Colonic mucosa (tissue), 4 donors: ENCODE data around the gene GMPPB. TPM values are rescaled to one million over a fixed set of nuclear protein-coding genes. Genes with fewer than 3 reads are reported as not detected.

Source experiments
- DNase-seq: peaks from one replicate; pipeline ENCODE4 v3.0.0-alpha.2; 2020
- H3K27ac ChIP-seq: fragments of 200-600 bp; one replicate; pipeline ENCODE4 v1.8.0; 2021
- H3K27me3 ChIP-seq: fragments of 200-600 bp; one replicate; pipeline ENCODE4 v1.8.0; 2021
- H3K36me3 ChIP-seq: fragments of 200-600 bp; one replicate; pipeline ENCODE4 v1.8.0; 2021
- H3K4me1 ChIP-seq: fragments of 200-600 bp; one replicate; pipeline ENCODE4 v1.8.0; 2021; ENCODE audit warnings: mild to moderate bottlenecking
- H3K4me3 ChIP-seq: fragments of 200-600 bp; one replicate; pipeline ENCODE4 v1.8.0; 2021
- H3K9ac ChIP-seq, 2 donors: one replicate each; pipeline ENCODE4 v1.7.0; 2013; ENCODE audit warnings: control low read depth in 2 of 2, low read depth in 2 of 2, low read length in 2 of 2
- H3K9me3 ChIP-seq: fragments of 200-600 bp; one replicate; pipeline ENCODE4 v1.8.0; 2021
- CTCF ChIP-seq: fragments of 200-600 bp; IDR thresholded peaks from one replicate; pipeline ENCODE4 v1.8.0; 2022; ENCODE audit warnings: antibody characterized with exemption, mild to moderate bottlenecking
- intact Hi-C: fragments of 100-400 bp; cut with DNase I; formaldehyde crosslinking; loops from one replicate; pipeline ENCODE4 v1.14.1; 2022
- total RNA-seq, 2 donors: library from RNA; stranded (reverse); fragmentation: NEBNext Ultra II Directional in 1 of 2; extraction: Animal tissue kit (Norgen Biotek cat#: 25700) in 1 of 2; gene quantifications; one replicate each; pipeline ENCODE4 v1.2.1, GENCODE V29; 2021
- donor health status: healthy.
- donor health status: DM: no; HTN: no; CAD: no.
- donor health status: DM: no; HTN: no; CAD: no.

The GMPPB gene
- total RNA-seq, 2 donors from 2014 or later: 59.6 to 127 TPM

DNA sequence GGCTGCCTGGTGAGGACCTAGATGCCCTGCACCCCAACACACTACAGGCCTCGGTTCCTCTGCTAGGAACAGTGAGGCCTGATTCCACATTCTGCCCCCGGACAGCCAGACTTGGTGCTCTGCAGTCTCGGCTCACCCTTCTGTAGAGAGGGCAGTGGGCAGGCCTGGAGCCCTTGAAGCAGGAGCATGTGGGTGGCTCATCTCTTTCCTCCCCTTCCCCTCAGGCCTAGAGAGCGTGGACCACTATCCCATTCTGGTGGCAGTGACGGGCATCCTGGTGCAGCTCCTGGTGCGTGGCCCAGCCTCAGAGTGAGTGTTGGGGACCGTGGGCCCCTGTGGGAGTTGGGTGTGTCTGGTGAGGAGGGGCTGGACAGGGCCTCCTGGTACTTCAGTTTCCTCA is 7.6 kb downstream of the GMPPB start:
- TF ChIP-seq CTCF: no peak
- intact Hi-C loops: no loop called here
- no peak overlapping the region for H3K4me3 ChIP-seq
- H3K27ac ChIP-seq: no peak overlapping the region
- H3K9me3 ChIP-seq: no peaks in the 10 kb centered on the region
- no peaks in the 10 kb centered on the region for H3K36me3 ChIP-seq
- no peaks in the 10 kb centered on the region for H3K27me3 ChIP-seq
- no peak for DNase-seq
- peaks cover 8% of the 10 kb centered on the region for H3K4me1 ChIP-seq
- no peak overlapping the region for H3K9ac ChIP-seq

DNA sequence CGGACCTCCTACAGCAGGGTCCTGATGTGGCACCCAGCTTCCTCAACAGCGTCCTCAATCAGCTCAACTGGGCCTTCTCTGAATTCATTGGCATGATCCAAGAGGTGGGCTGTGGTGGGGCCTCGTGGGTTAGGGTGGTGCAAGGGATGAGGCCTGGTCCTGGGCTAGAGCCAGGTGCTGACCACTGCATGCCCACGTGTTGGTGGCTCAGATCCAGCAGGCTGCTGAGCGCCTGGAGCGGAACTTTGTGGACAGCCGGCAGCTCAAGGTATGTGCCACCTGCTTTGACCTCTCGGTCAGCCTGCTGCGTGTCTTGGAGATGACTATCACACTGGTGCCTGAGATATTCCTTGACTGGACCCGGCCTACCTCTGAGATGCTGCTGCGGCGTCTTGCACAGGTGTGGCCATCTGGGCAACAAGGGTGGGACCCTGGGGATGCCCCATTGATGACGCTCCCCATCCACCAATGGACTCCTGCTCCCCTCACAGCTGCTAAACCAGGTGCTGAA is 8.1 kb downstream of the GMPPB start:
- no peak overlapping the region for H3K4me3 ChIP-seq
- no peaks in the 10 kb centered on the region for H3K9me3 ChIP-seq
- TF ChIP-seq CTCF: no peak
- H3K36me3 ChIP-seq: no peaks in the 10 kb centered on the region
- intact Hi-C loops: no loop called here
- H3K27me3 ChIP-seq: no peaks in the 10 kb centered on the region
- DNase-seq: no peak
- H3K4me1 ChIP-seq: peaks cover 8% of the 10 kb centered on the region
- no peak overlapping the region for H3K27ac ChIP-seq
- no peak overlapping the region for H3K9ac ChIP-seq

- no peak overlapping the region for H3K27ac ChIP-seq
- H3K9me3 ChIP-seq: no peaks in the 10 kb centered on the region
- no peaks in the 10 kb centered on the region for H3K27me3 ChIP-seq
- TF ChIP-seq CTCF: no peak
- H3K36me3 ChIP-seq: no peaks in the 10 kb centered on the region
- H3K9ac ChIP-seq: no peak overlapping the region
- H3K4me1 ChIP-seq: peaks cover 8% of the 10 kb centered on the region
- intact Hi-C loops: no loop called here
- DNase-seq: no peak
- H3K4me3 ChIP-seq: no peak overlapping the region
Observed at GRCh38 chr3:49714728-49715550, 8.8 kb downstream of the GMPPB start.

GRCh38 chr3:49713336-49714105 is 10.2 kb downstream of the GMPPB start:
- peaks cover 3% of the 10 kb centered on the region for H3K4me1 ChIP-seq
- H3K27ac ChIP-seq: no peak overlapping the region
- no peak for TF ChIP-seq CTCF
- no peaks in the 10 kb centered on the region for H3K36me3 ChIP-seq
- no peak for DNase-seq
- intact Hi-C loops: no loop called here
- no peak overlapping the region for H3K4me3 ChIP-seq
- no peaks in the 10 kb centered on the region for H3K27me3 ChIP-seq
- no peak overlapping the region for H3K9ac ChIP-seq
- H3K9me3 ChIP-seq: no peaks in the 10 kb centered on the region

GRCh38 chr3:49712631-49713317 is 11.0 kb downstream of the GMPPB start:
- intact Hi-C loops: no loop called here
- H3K9ac ChIP-seq: no peak overlapping the region
- no peak for DNase-seq
- no peaks in the 10 kb centered on the region for H3K9me3 ChIP-seq
- no peaks in the 10 kb centered on the region for H3K4me1 ChIP-seq
- no peak overlapping the region for H3K4me3 ChIP-seq
- no peaks in the 10 kb centered on the region for H3K27me3 ChIP-seq
- no peak for TF ChIP-seq CTCF
- H3K36me3 ChIP-seq: no peaks in the 10 kb centered on the region
- no peak overlapping the region for H3K27ac ChIP-seq
